ENCODE results near the gene POLN.

DNA sequence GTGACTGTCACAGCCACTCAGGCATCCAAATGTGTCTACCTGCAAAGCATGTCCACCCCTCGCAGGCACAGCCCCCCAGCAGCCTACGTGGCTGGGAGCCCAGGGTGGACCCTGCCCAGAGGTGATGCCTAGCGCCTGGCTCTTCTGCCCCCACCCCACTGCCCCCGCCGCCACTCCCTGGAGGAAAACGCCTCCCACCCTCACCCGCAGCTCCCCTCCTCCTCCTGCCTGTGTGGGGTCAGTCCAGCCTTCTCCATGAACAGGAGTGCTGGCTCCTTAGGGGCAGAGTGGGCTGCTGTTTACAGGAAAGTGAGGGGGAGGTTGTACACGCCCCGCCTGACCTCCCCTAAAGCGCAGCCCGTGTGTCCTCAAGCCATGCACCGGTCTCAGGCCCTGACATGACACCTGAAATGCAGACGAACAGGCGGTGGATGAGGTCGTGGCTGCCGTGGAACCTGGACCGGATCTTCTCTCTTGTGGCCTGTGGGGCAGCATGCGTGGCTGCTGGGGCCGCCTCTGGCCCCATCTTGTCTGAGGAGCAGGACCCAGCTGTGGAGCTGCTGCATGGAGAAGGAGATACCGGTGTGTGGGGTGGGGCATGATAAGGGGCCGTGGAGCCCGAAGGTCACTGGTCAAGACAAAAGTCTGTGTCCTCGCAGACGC is 31.9 kb upstream of the POLN start:
- TF ChIP-seq, protein P1, sequence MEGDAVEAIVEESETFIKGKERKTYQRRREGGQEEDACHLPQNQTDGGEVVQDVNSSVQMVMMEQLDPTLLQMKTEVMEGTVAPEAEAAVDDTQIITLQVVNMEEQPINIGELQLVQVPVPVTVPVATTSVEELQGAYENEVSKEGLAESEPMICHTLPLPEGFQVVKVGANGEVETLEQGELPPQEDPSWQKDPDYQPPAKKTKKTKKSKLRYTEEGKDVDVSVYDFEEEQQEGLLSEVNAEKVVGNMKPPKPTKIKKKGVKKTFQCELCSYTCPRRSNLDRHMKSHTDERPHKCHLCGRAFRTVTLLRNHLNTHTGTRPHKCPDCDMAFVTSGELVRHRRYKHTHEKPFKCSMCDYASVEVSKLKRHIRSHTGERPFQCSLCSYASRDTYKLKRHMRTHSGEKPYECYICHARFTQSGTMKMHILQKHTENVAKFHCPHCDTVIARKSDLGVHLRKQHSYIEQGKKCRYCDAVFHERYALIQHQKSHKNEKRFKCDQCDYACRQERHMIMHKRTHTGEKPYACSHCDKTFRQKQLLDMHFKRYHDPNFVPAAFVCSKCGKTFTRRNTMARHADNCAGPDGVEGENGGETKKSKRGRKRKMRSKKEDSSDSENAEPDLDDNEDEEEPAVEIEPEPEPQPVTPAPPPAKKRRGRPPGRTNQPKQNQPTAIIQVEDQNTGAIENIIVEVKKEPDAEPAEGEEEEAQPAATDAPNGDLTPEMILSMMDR (conservative IDR thresholded peaks at IDR 0.05; ENCODE audit: low read depth, low read length) = no peak
- TF ChIP-seq FOS (IDR thresholded peaks at IDR 0.05; ENCODE audit: low read depth, low read length) = no peak
- TF ChIP-seq POLR2A (IDR thresholded peaks at IDR 0.05; ENCODE audit: low read depth, low read length) = no peak
- TF ChIP-seq MXI1 (IDR thresholded peaks at IDR 0.05; ENCODE audit: borderline replicate concordance, low read depth, low read length) = no peak
- TF ChIP-seq SMC3 (IDR thresholded peaks at IDR 0.05; ENCODE audit: low read depth, low read length) = no peak
- TF ChIP-seq, protein P2, sequence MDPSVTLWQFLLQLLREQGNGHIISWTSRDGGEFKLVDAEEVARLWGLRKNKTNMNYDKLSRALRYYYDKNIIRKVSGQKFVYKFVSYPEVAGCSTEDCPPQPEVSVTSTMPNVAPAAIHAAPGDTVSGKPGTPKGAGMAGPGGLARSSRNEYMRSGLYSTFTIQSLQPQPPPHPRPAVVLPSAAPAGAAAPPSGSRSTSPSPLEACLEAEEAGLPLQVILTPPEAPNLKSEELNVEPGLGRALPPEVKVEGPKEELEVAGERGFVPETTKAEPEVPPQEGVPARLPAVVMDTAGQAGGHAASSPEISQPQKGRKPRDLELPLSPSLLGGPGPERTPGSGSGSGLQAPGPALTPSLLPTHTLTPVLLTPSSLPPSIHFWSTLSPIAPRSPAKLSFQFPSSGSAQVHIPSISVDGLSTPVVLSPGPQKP (IDR thresholded peaks at IDR 0.05; ENCODE audit: borderline replicate concordance, low read depth, low read length) = no peak
- no peak for TF ChIP-seq MAFK (IDR thresholded peaks at IDR 0.05; ENCODE audit: low read depth, low read length)

Data from IMR-90 (cell line).